ENCODE results near the gene LCK. TPM values are rescaled to one million over a fixed set of nuclear protein-coding genes. Genes with fewer than 3 reads are reported as not detected.
A peak's percentile ranks its signal among the peaks of the same experiment; 100 is the strongest.
"Not testable (repeated sequence)": the region's sequence is repeated elsewhere in the genome, so short reads cannot be mapped to it uniquely, and the experiment has no call there.

LCK gene
- total RNA-seq, 2 experiments from 2014 or later: 224 to 246 TPM

DNA sequence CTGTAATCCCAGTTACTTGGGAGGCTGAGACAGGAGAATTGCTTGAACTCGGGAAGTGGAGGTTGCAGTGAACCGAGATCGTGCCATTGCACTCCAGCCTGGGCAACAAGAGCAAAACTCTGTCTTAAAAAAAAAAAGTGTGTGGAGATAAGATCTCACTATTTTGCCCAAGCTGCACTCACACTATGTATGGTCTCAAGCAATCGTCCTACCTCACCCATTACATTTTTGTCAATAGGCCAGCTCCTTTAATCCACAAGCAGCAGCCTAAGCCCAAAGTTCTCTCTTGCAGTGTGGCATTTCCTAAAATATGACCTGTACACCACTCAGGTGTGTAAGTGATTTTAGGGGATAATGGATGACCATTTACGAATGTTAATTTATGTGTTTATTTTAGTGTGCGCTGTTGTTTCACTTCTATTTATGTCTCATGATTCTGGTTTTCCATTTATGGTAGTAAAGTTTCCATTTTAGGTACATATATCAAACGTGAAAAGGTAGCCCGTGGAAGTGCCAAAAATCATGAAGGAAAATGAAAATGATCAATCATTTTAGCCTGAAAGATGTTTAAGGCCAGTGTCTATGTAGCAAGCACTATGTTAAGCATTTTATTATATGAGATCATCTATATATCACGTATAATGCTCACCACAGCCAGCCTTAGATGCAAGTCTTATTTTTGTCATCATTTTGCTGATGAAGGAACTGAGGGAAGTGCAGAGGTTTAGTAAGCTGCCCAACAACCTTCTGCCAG is 5.6 kb downstream of the LCK start:
- Mint-ChIP-seq H3K4me1 (ENCODE audit: low read depth) (peaks cover 39% of the 10 kb centered on the region), H3K27me3 (no peaks in the 10 kb centered on the region), H3K4me3 (peak overlapping the region; percentile 78), H3K36me3 (peaks cover 41% of the 10 kb centered on the region), H3K9me3 (no peaks in the 10 kb centered on the region), H3K27ac (peak overlapping the region; percentile 96)
- ChIA-PET POLR2A (interaction anchor here (0.8 to 1.8 kb wide), 2 partner anchors 77 to 79 kb away, joined by 3 to 6 read pairs; partner anchors contain the start of genes MARCKSL1 and TXLNA), CTCF (interaction anchor here (0.7 to 1.3 kb wide), 4 partner anchors 8 to 14 kb away, joined by 3 to 6 read pairs (median 4); no protein-coding TSS in a partner anchor)
- intact Hi-C loops (cut with micrococcal nuclease): no loop called here
- no peak for DNase-seq

DNA sequence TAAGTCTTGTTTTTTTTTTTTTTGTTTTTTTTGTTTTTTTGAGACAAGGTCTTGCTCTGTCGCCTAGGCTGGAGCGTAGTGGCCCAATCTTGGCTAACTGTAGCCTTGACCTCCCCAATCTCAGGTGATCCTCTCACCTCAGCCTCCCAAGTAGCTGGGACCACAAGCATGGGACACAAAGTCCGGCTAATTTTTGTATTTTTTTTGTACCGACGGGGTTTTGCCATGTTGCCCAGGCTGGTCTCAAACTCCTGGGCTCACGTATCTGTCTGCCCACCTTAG is 6.1 kb downstream of the LCK start:
- H3K4me3 Mint-ChIP-seq: peak overlapping the region; percentile 78
- DNase-seq: no peak
- peaks cover 39% of the 10 kb centered on the region for H3K4me1 Mint-ChIP-seq (ENCODE audit: low read depth)
- no peaks in the 10 kb centered on the region for H3K9me3 Mint-ChIP-seq
- POLR2A ChIA-PET: interaction anchor here (0.8 kb wide), 1 partner anchor 79 kb away, joined by 3 read pairs; the partner anchor contains the start of gene MARCKSL1
- H3K27ac Mint-ChIP-seq: peak overlapping the region; percentile 96
- no peaks in the 10 kb centered on the region for H3K27me3 Mint-ChIP-seq
- H3K36me3 Mint-ChIP-seq: peaks cover 36% of the 10 kb centered on the region
- intact Hi-C loops (cut with micrococcal nuclease): no loop called here
- CTCF ChIA-PET: interaction anchor here (1.3 kb wide), 1 partner anchor 9 kb away, joined by 4 read pairs; no protein-coding TSS in a partner anchor

GRCh38 chr1:32263236-32263593 is 12.2 kb downstream of the LCK start:
- H3K36me3 Mint-ChIP-seq: peaks cover 21% of the 10 kb centered on the region
- not testable (repeated sequence) for H3K27me3 Mint-ChIP-seq, H3K27ac Mint-ChIP-seq, DNase-seq, H3K9me3 Mint-ChIP-seq, H3K4me3 Mint-ChIP-seq
- POLR2A ChIA-PET: interaction anchor here (1.1 kb wide), 1 partner anchor 12 kb away, joined by 3 read pairs; the partner anchor contains the start of gene LCK
- CTCF ChIA-PET: interaction anchor here (1.0 to 4.0 kb wide), 3 partner anchors 9 to 23 kb away, joined by 3 to 17 read pairs (median 5); partner anchors contain the start of gene FAM167B
- intact Hi-C loops (cut with micrococcal nuclease): loop anchor here (1.0 kb wide), 1 partner anchor 8 kb away; no protein-coding TSS in a partner anchor
- H3K4me1 Mint-ChIP-seq (ENCODE audit: low read depth): peaks cover 54% of the 10 kb centered on the region

GRCh38 chr1:32263744-32264143 is 12.7 kb downstream of the LCK start:
- H3K4me1 Mint-ChIP-seq (ENCODE audit: low read depth): peaks cover 52% of the 10 kb centered on the region
- H3K36me3 Mint-ChIP-seq: peaks cover 20% of the 10 kb centered on the region
- no peak overlapping the region for H3K4me3 Mint-ChIP-seq
- no peaks in the 10 kb centered on the region for H3K9me3 Mint-ChIP-seq
- H3K27ac Mint-ChIP-seq: peak overlapping the region; percentile 85
- ChIA-PET CTCF (interaction anchor here (1.0 to 4.0 kb wide), 3 partner anchors 10 to 23 kb away, joined by 3 to 17 read pairs (median 5); partner anchors contain the start of gene FAM167B), POLR2A (no interaction called here)
- H3K27me3 Mint-ChIP-seq: no peaks in the 10 kb centered on the region
- peak; percentile 50 for DNase-seq
- intact Hi-C loops (cut with micrococcal nuclease): loop anchor here (1.0 kb wide), 2 partner anchors 8 to 10 kb away; no protein-coding TSS in a partner anchor

GRCh38 chr1:32265846-32266245 is 14.8 kb downstream of the LCK start:
- H3K27me3 Mint-ChIP-seq: no peaks in the 10 kb centered on the region
- H3K4me1 Mint-ChIP-seq (ENCODE audit: low read depth): peaks cover 49% of the 10 kb centered on the region
- peaks cover 16% of the 10 kb centered on the region for H3K36me3 Mint-ChIP-seq
- no peak for DNase-seq
- ChIA-PET CTCF (interaction anchor here (0.6 to 4.0 kb wide), 4 partner anchors 10 to 51 kb away, joined by 3 to 17 read pairs (median 4); partner anchors contain the start of gene FAM167B), POLR2A (interaction anchor here (0.5 to 2.4 kb wide), 2 partner anchors 15 to 24 kb away, joined by 5 to 7 read pairs; partner anchors contain the start of gene LCK)
- H3K4me3 Mint-ChIP-seq: no peak overlapping the region
- peak overlapping the region; percentile 82 for H3K27ac Mint-ChIP-seq
- H3K9me3 Mint-ChIP-seq: no peaks in the 10 kb centered on the region
- intact Hi-C loops (cut with micrococcal nuclease): no loop called here

GRCh38 chr1:32266921-32267591 is 16.0 kb downstream of the LCK start:
- Mint-ChIP-seq H3K36me3 (peaks cover 25% of the 10 kb centered on the region), H3K27me3 (no peaks in the 10 kb centered on the region), H3K4me1 (ENCODE audit: low read depth) (peaks cover 60% of the 10 kb centered on the region), H3K4me3 (peak overlapping the region; percentile 67), H3K9me3 (no peaks in the 10 kb centered on the region), H3K27ac (peak overlapping the region; percentile 98)
- ChIA-PET CTCF (no interaction called here), POLR2A (no interaction called here)
- DNase-seq: peak; percentile 50
- intact Hi-C loops (cut with micrococcal nuclease): no loop called here

DNA sequence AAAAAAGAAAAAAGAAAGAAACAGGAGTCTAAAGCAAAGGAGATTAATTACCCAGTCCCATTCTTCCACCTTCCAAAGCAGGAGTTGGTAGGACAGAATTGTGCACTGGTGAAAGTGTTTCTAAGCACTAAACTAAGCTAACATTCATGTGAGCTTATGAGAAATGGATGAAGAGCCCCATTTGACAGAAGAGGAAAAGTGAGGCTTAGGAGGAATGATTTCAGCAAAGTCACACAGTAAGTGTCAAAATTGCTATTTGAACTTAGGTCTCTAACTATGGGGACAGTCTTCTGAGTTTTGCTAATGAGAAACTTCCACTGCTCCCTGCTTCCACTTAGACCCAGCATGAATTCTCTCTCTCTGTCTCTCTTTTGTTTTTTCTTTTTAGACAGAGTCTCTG is 18.7 kb downstream of the LCK start:
- peaks cover 64% of the 10 kb centered on the region for H3K4me1 Mint-ChIP-seq (ENCODE audit: low read depth)
- ChIA-PET POLR2A (interaction anchor here (1.5 kb wide), 1 partner anchor 19 kb away, joined by 4 read pairs; the partner anchor contains the start of gene LCK), CTCF (interaction anchor here (0.6 to 2.1 kb wide), 4 partner anchors 13 to 54 kb away, joined by 3 to 8 read pairs (median 4); no protein-coding TSS in a partner anchor)
- H3K27ac Mint-ChIP-seq: peak overlapping the region; percentile 72
- intact Hi-C loops (cut with micrococcal nuclease): no loop called here
- no peaks in the 10 kb centered on the region for H3K27me3 Mint-ChIP-seq
- no peak overlapping the region for H3K4me3 Mint-ChIP-seq
- peaks cover 32% of the 10 kb centered on the region for H3K36me3 Mint-ChIP-seq
- DNase-seq: no peak
- H3K9me3 Mint-ChIP-seq: no peaks in the 10 kb centered on the region

DNA sequence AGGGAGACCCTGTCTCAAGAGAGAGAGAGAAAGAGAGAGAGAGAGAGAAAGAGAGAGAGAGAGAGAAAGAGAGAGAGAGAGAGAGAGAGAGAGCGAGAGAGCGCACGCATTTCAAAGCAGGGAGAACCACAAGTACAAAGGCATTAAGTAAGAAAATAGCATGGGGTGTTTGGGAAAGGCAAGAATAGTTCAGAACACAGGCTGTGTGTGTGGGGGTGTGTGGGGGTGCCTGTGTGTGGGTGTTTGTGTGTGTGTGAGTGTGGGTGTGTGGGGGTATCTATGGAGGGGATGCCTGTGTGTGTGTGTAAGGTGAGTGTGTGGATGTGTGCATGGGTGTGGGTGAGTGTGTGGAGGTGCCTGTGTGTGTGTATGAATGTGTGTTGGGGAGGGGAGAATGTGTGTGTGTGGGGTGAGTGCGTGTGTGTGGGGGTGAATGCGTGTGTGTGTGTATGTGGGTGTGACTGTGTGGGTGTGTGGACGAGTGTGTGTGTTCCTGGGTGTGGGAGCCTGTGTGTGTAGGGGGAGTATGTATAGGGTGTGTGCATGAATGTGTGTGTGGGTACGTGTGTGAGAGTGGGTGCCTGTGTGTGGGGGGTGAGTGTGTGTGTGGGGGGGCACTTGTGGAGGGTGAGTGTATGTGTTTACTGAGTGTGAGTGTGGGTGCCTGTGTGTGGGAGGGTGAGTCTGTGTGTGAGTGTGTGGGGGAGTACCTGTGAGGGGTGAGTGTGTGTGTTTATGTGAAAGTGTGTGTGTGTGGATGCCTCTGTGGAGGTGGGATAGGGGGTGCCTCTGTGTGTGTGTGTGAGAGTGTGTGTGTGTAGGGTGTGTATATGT is 21.7 kb downstream of the LCK start:
- CTCF ChIA-PET: interaction anchor here (0.7 to 1.5 kb wide), 3 partner anchors 24 to 57 kb away, joined by 3 to 6 read pairs (median 4); no protein-coding TSS in a partner anchor
- peaks cover 40% of the 10 kb centered on the region for H3K36me3 Mint-ChIP-seq
- peak overlapping the region; percentile 42 for H3K4me3 Mint-ChIP-seq
- H3K4me1 Mint-ChIP-seq (ENCODE audit: low read depth): peaks cover 46% of the 10 kb centered on the region
- DNase-seq: peak; percentile 51
- H3K27ac Mint-ChIP-seq: peak overlapping the region; percentile 90
- H3K9me3 Mint-ChIP-seq: no peaks in the 10 kb centered on the region
- no peaks in the 10 kb centered on the region for H3K27me3 Mint-ChIP-seq
- POLR2A ChIA-PET: interaction anchor here (0.8 kb wide), 1 partner anchor 20 kb away, joined by 4 read pairs; no protein-coding TSS in a partner anchor
- intact Hi-C loops (cut with micrococcal nuclease): loop anchor here (1.0 to 2.0 kb wide), 3 partner anchors 8 to 22 kb away; no protein-coding TSS in a partner anchor

GRCh38 chr1:32273391-32274208 is 22.5 kb downstream of the LCK start:
- Mint-ChIP-seq H3K4me1 (ENCODE audit: low read depth) (peaks cover 46% of the 10 kb centered on the region), H3K27ac (peak overlapping the region; percentile 90), H3K27me3 (no peaks in the 10 kb centered on the region), H3K9me3 (no peaks in the 10 kb centered on the region), H3K4me3 (peak overlapping the region; percentile 42), H3K36me3 (peaks cover 47% of the 10 kb centered on the region)
- intact Hi-C loops (cut with micrococcal nuclease): loop anchor here (1.0 to 2.0 kb wide), 3 partner anchors 9 to 23 kb away; no protein-coding TSS in a partner anchor
- CTCF ChIA-PET: interaction anchor here (0.8 to 1.5 kb wide), 2 partner anchors 25 to 58 kb away, joined by 3 to 6 read pairs; no protein-coding TSS in a partner anchor
- DNase-seq: peak; percentile 90
- POLR2A ChIA-PET: interaction anchor here (1.2 kb wide), 1 partner anchor 73 kb away, joined by 4 read pairs; the partner anchor contains the start of gene CCDC28B

- peaks cover 43% of the 10 kb centered on the region for H3K4me1 Mint-ChIP-seq (ENCODE audit: low read depth)
- H3K4me3 Mint-ChIP-seq: no peak overlapping the region
- POLR2A ChIA-PET: interaction anchor here (1.2 kb wide), 1 partner anchor 74 kb away, joined by 4 read pairs; the partner anchor contains the start of gene CCDC28B
- no peaks in the 10 kb centered on the region for H3K27me3 Mint-ChIP-seq
- peaks cover 59% of the 10 kb centered on the region for H3K36me3 Mint-ChIP-seq
- DNase-seq: no peak
- H3K9me3 Mint-ChIP-seq: no peaks in the 10 kb centered on the region
- H3K27ac Mint-ChIP-seq: peak overlapping the region; percentile 90
- intact Hi-C loops (cut with micrococcal nuclease): no loop called here
- CTCF ChIA-PET: interaction anchor here (1.5 kb wide), 1 partner anchor 26 kb away, joined by 6 read pairs; no protein-coding TSS in a partner anchor
These were observed 23.7 kb downstream of the LCK start for GRCh38 chr1:32274646-32275340.

Measured in activated CD4-positive, alpha-beta memory T cell treated with anti-CD3 and anti-CD28 coated beads for 36 hours (primary cell).